K562 (cell line): ENCODE measurements around the gene RNASET2. TPM values are rescaled to one million over a fixed set of nuclear protein-coding genes. Genes with fewer than 3 reads are reported as not detected.

Source experiments
- ATAC-seq: fragments of 200-7000 bp; cut with Tn5 transposase; 3 replicates; pipeline ENCODE4 v1.9.1; 2020; ENCODE audit warnings: moderate library complexity
- BruUV-seq: library from RNA; stranded (reverse); fragments of 400-500 nt; replicated peaks from 2 replicates; lab custom pipeline; 2021; lab: Mats Ljungman, UMichigan
- CTCF ChIA-PET: fragments of 300-600 bp; formaldehyde crosslinking; extraction: SDS; loops from one replicate; lab custom pipeline; 2021; ENCODE audit warnings: low intra/inter-chr PET ratio; lab: Yijun Ruan, JAX
- POLR2A ChIA-PET: fragments of 300-600, 350-650 bp; sonication (Branson Sonifier 250); formaldehyde crosslinking; extraction: SDS; loops from one replicate; lab custom pipeline; 2021; ENCODE audit warnings: antibody characterized with exemption, inconsistent platforms; lab: Yijun Ruan, JAX
- DNase-seq, 4 experiments: peaks; one replicate each; pipeline versions ENCODE4 v3.0.0 to v3.0.0-alpha.2; 2011 to 2018; ENCODE audit warnings: low spot score in 3 of 4, mixed read lengths in 3 of 4; ENCODE audit errors: extremely low read depth in 1 of 4
- FAIRE-seq: peaks from 2 replicates; lab custom pipeline; 2011; peaks lifted over from hg19 to GRCh38; lab: Jason Lieb, UNC
- H2AFZ ChIP-seq: 2 replicates; pipeline ENCODE4 v1.6.0; 2011; ENCODE audit warnings: low read depth, low read length, control low read depth, inconsistent platforms
- H3K27ac ChIP-seq: fragments of 200-600 bp; 3 replicates; pipeline ENCODE4 v1.8.0; 2011; ENCODE audit warnings: low read depth, mild to moderate bottlenecking, control low read depth, inconsistent platforms, low read length, moderate library complexity, mixed read lengths; ENCODE audit errors: extremely low read depth
- H3K27me3 ChIP-seq, 2 experiments: fragments of 300-600 bp in 1 of 2; 2 replicates in 1 of 2; 3 replicates in 1 of 2; pipeline versions ENCODE4 v1.6.0 to v1.8.0; 2011; ENCODE audit warnings: inconsistent platforms in 2 of 2, low read length in 2 of 2, mild to moderate bottlenecking in 1 of 2, mixed read lengths in 1 of 2, moderate library complexity in 1 of 2; ENCODE audit not compliant: control insufficient read depth in 2 of 2, insufficient read depth in 2 of 2
- H3K36me3 ChIP-seq: fragments of 300-600 bp; 3 replicates; pipeline ENCODE4 v1.8.0; 2011; ENCODE audit warnings: mild to moderate bottlenecking, low read length, inconsistent platforms; ENCODE audit not compliant: control insufficient read depth, insufficient read depth
- H3K4me1 ChIP-seq, 2 experiments: fragments of 200-600 bp in 1 of 2; replicated peaks in 1 of 2; 2 replicates in 1 of 2; 3 replicates in 1 of 2; pipeline versions ENCODE4 v1.5.1 to v1.8.0; 2011; ENCODE audit warnings: inconsistent platforms in 2 of 2, low read length in 2 of 2, mild to moderate bottlenecking in 1 of 2, mixed read lengths in 1 of 2, moderate library complexity in 1 of 2; ENCODE audit not compliant: control insufficient read depth in 2 of 2, insufficient read depth in 2 of 2
- H3K4me2 ChIP-seq: 2 replicates; pipeline ENCODE4 v1.6.1; 2011; ENCODE audit warnings: low read length, control low read depth, inconsistent platforms, mixed read lengths; ENCODE audit not compliant: insufficient read depth
- H3K4me3 ChIP-seq: fragments of 200-600 bp; sonication (generic), shearing (Covaris generic); 2 replicates; pipeline ENCODE4 v1.5.1; 2016; ENCODE audit warnings: control low read depth, inconsistent platforms
- H3K79me2 ChIP-seq: fragments of 200-600 bp; 3 replicates; pipeline ENCODE4 v1.8.0; 2011; ENCODE audit warnings: low read length, inconsistent platforms; ENCODE audit not compliant: control insufficient read depth, insufficient read depth
- H3K9ac ChIP-seq, 2 experiments: 2 replicates each; pipeline versions ENCODE4 v1.6.0 to v1.6.1; 2011; ENCODE audit warnings: low read depth in 2 of 2, low read length in 2 of 2, control low read depth in 1 of 2, inconsistent platforms in 1 of 2, mild to moderate bottlenecking in 1 of 2, mixed read lengths in 1 of 2; ENCODE audit not compliant: insufficient read depth in 1 of 2
- H3K9me1 ChIP-seq: one replicate; pipeline ENCODE4 v1.6.0; 2011; ENCODE audit warnings: inconsistent platforms, mild to moderate bottlenecking, low read length, moderate library complexity; ENCODE audit not compliant: control insufficient read depth, insufficient read depth
- H3K9me3 ChIP-seq: replicated peaks from 2 replicates; pipeline ENCODE4 v1.5.1; 2011; ENCODE audit warnings: low read depth, low read length, inconsistent platforms; ENCODE audit not compliant: control insufficient read depth, insufficient read depth
- H4K20me1 ChIP-seq: replicated peaks from 2 replicates; pipeline ENCODE4 v1.6.1; 2011; ENCODE audit warnings: low read length, inconsistent platforms, mixed read lengths; ENCODE audit not compliant: control insufficient read depth, insufficient read depth
- KAT7 ChIP-seq: sonication (generic); formaldehyde crosslinking; IDR thresholded peaks from 2 replicates; pipeline ENCODE4 v1.8.0; 2022; ENCODE audit warnings: missing genetic modification reagents, mild to moderate bottlenecking, borderline replicate concordance
- MCM2 ChIP-seq: fragments of 450-650 bp; IDR thresholded peaks from 2 replicates; pipeline ENCODE4 v1.6.1; 2017; ENCODE audit warnings: low read depth, mild to moderate bottlenecking
- RAD51 ChIP-seq: fragments of 450-650 bp; IDR thresholded peaks from 2 replicates; pipeline ENCODE4 v1.7.1; 2016; ENCODE audit warnings: low read depth, mild to moderate bottlenecking, borderline replicate concordance
- WGBS: fragments of 100-300 bp; shearing (Covaris generic); methylation state at CpG from one replicate; pipeline ENCODE4 v1.1.6; 2016; ENCODE audit warnings: low coverage, mixed read lengths; ENCODE audit not compliant: insufficient coverage; ENCODE audit errors: missing lambda C conversion rate; 5-methylcytosine and 5-hydroxymethylcytosine counted together
- in situ Hi-C: fragments of 300-500 bp; cut with MboI; formaldehyde crosslinking; loops from 4 replicates; pipeline ENCODE4 v1.15.0; 2018; ENCODE audit warnings: inconsistent platforms, mixed read lengths
- intact Hi-C: fragments of 100-400 bp; cut with micrococcal nuclease; formaldehyde crosslinking; loops from 2 replicates; pipeline ENCODE4 v1.14.2; 2022
- polyA plus RNA-seq, 8 experiments: library from polyadenylated mRNA; depleted of rRNA in 4 of 8; stranded (reverse) in 5 of 8; unstranded in 3 of 8; fragments of >200 nt; fragmentation: Nextera tagmentation in 2 of 8; fragmentation: Illumina TruSeq in 1 of 8; extraction: Ambion mirVana in 2 of 8; extraction: Trizol in 1 of 8; gene quantifications; 2 replicates each; pipeline versions ENCODE4 v1.2.1 to v1.2.3, GENCODE V29; 2011 to 2014; ENCODE audit warnings: inconsistent platforms in 1 of 8, missing spikeins in 1 of 8
- total RNA-seq, 7 experiments: library from RNA; depleted of rRNA in 6 of 7; stranded (reverse); fragments of >200 nt in 6 of 7; fragmentation: Illumina TruSeq in 2 of 7; extraction: Trizol in 2 of 7; gene quantifications; 2 replicates each; pipeline versions ENCODE4 v1.2.1 to v1.2.3, GENCODE V29; 2011 to 2021; ENCODE audit warnings: low replicate concordance in 1 of 7
- TF ChIP-seq, protein P1 (sequence below): fragments of 250-450 bp; sonication (Bioruptor Pico); IDR thresholded peaks from 2 replicates; pipeline ENCODE4 v1.8.0; 2022; ENCODE audit warnings: inconsistent platforms

Gene RNASET2
- total and polyA plus RNA-seq, 9 of the 15 experiments (the other 6 are each of a cell fraction or from before 2014, with no cell fraction given), result 7.4 to 141 (median 91.3) TPM

GRCh38 chr6:166908811-166909210 is 47.5 kb downstream of the RNASET2 start:
- Histone ChIP-seq H3K27ac (no peak overlapping the region), H3K36me3 (no peaks in the 10 kb centered on the region), H3K9me1 (no peaks in the 10 kb centered on the region), H3K9ac (no peak overlapping the region), H4K20me1 (no peaks in the 10 kb centered on the region), H3K27me3 (peaks cover 13 to 46% of the 10 kb centered on the region in 2 experiments; a peak in 4 of 5 replicates), H2AFZ (no peak overlapping the region), H3K4me1 (peaks cover 9 to 16% of the 10 kb centered on the region in 2 experiments; a peak in 4 of 5 replicates), H3K9me3 (no peaks in the 10 kb centered on the region), H3K4me3 (no peak overlapping the region), H3K4me2 (no peak overlapping the region), H3K79me2 (no peaks in the 10 kb centered on the region)
- ATAC-seq (no peak), FAIRE-seq (no peak), DNase-seq (no peak)
- no TSS peak for BruUV-seq
- no peak for TF ChIP-seq RAD51
- TF ChIP-seq MCM2, result no peak
- ChIA-PET POLR2A (no interaction called here), CTCF (no interaction called here)
- in situ Hi-C loops (no loop called here), intact Hi-C loops (no loop called here)
- WGBS, result 18% methylated on average over 2 of the region's 2 CpGs

GRCh38 chr6:166907871-166908806 is 48.2 kb downstream of the RNASET2 start:
- DNase-seq (no peak), FAIRE-seq (no peak), ATAC-seq (no peak)
- intact Hi-C loops, result no loop called here
- CTCF ChIA-PET, result no interaction called here
- Histone ChIP-seq H3K4me2 (no peak overlapping the region; the same call in 1 of the 2 replicates), H3K36me3 (no peaks in the 10 kb centered on the region), H2AFZ (no peak overlapping the region), H3K9ac (no peak overlapping the region), H3K27ac (no peak overlapping the region), H3K4me3 (no peak overlapping the region), H3K4me1 (peaks cover 9 to 16% of the 10 kb centered on the region in 2 experiments; a peak in 4 of 5 replicates), H3K9me3 (no peaks in the 10 kb centered on the region), H4K20me1 (no peaks in the 10 kb centered on the region), H3K27me3 (peaks cover 14 to 52% of the 10 kb centered on the region in 2 experiments; a peak in 4 of 5 replicates), H3K79me2 (no peaks in the 10 kb centered on the region), H3K9me1 (no peaks in the 10 kb centered on the region)
- POLR2A ChIA-PET, result interaction anchor here (0.8 kb wide), 1 partner anchor 9 kb away, joined by 3 read pairs; no protein-coding TSS in a partner anchor
- no TSS peak for BruUV-seq
- 27% methylated on average over 20 of the region's 20 CpGs for WGBS
- in situ Hi-C loops, result no loop called here
- TF ChIP-seq, protein P1, sequence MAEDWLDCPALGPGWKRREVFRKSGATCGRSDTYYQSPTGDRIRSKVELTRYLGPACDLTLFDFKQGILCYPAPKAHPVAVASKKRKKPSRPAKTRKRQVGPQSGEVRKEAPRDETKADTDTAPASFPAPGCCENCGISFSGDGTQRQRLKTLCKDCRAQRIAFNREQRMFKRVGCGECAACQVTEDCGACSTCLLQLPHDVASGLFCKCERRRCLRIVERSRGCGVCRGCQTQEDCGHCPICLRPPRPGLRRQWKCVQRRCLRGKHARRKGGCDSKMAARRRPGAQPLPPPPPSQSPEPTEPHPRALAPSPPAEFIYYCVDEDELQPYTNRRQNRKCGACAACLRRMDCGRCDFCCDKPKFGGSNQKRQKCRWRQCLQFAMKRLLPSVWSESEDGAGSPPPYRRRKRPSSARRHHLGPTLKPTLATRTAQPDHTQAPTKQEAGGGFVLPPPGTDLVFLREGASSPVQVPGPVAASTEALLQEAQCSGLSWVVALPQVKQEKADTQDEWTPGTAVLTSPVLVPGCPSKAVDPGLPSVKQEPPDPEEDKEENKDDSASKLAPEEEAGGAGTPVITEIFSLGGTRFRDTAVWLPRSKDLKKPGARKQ (CRISPR knock-in tag), result no peak
- TF ChIP-seq KAT7, result 0 out of 2 replicates have a peak, but pooled peaks have one; percentile 12
